Endodermal cell (in vitro differentiated cells): ENCODE measurements around the gene PPFIA2. TPM values are rescaled to one million over a fixed set of nuclear protein-coding genes. Genes with fewer than 3 reads are reported as not detected.

Experiments
- DNase-seq: peaks from one replicate; pipeline ENCODE4 v3.0.0-alpha.2; 2017
- H3K27ac ChIP-seq: 2 replicates; pipeline ENCODE4 v1.5.1; 2013; ENCODE audit warnings: mild to moderate bottlenecking, low read depth, low read length, moderate library complexity
- H3K27me3 ChIP-seq: 2 replicates; pipeline ENCODE4 v1.6.1; 2013; ENCODE audit warnings: mild to moderate bottlenecking, low read length, moderate library complexity; ENCODE audit not compliant: insufficient read depth, control insufficient read depth, poor library complexity, severe bottlenecking
- H3K36me3 ChIP-seq: 2 replicates; pipeline ENCODE4 v1.7.0; 2013; ENCODE audit warnings: mild to moderate bottlenecking, low read length, moderate library complexity; ENCODE audit not compliant: control insufficient read depth, insufficient read depth
- H3K4me1 ChIP-seq: one replicate; pipeline ENCODE4 v1.7.0; 2013; ENCODE audit warnings: low read length; ENCODE audit not compliant: control insufficient read depth, insufficient read depth
- H3K4me3 ChIP-seq: 2 replicates; pipeline ENCODE4 v1.5.1; 2013; ENCODE audit warnings: mild to moderate bottlenecking, low read length, moderate library complexity
- H3K9ac ChIP-seq: 2 replicates; pipeline ENCODE4 v1.6.1; 2013; ENCODE audit warnings: mild to moderate bottlenecking, low read length, moderate library complexity; ENCODE audit not compliant: poor library complexity, severe bottlenecking; ENCODE audit errors: extremely low read depth
- H3K9me3 ChIP-seq: 2 replicates; pipeline ENCODE4 v1.6.1; 2013; ENCODE audit warnings: mild to moderate bottlenecking, low read length, moderate library complexity; ENCODE audit not compliant: control insufficient read depth
- H3K27ac Mint-ChIP-seq: 2 replicates; pipeline ENCODE4 v1.8.0; 2020; ENCODE audit warnings: mixed read lengths
- H3K27me3 Mint-ChIP-seq: 2 replicates; pipeline ENCODE4 v1.8.0; 2021; ENCODE audit warnings: mild to moderate bottlenecking, mixed read lengths; ENCODE audit not compliant: insufficient read depth
- H3K36me3 Mint-ChIP-seq: 2 replicates; pipeline ENCODE4 v1.8.0; 2020; ENCODE audit warnings: low read depth, mixed read lengths
- H3K4me1 Mint-ChIP-seq: 2 replicates; pipeline ENCODE4 v1.8.0; 2020; ENCODE audit warnings: mixed read lengths
- H3K4me3 Mint-ChIP-seq: 2 replicates; pipeline ENCODE4 v1.8.0; 2020; ENCODE audit warnings: mild to moderate bottlenecking, moderate library complexity, mixed read lengths
- H3K9me3 Mint-ChIP-seq: 2 replicates; pipeline ENCODE4 v1.8.0; 2020; ENCODE audit warnings: mild to moderate bottlenecking, mixed read lengths
- WGBS, 2 experiments: methylation state at CpG; one replicate each; pipeline versions ENCODE4 v1.1.5 to v1.1.7; 2013; ENCODE audit warnings: missing lambda C conversion rate in 2 of 2, mixed read lengths in 1 of 2; ENCODE audit not compliant: insufficient coverage in 1 of 2, insufficient read length in 1 of 2; 5-methylcytosine and 5-hydroxymethylcytosine counted together
- total RNA-seq, 2 donors: library from RNA; stranded (reverse); fragmentation: NEBNext Ultra II Directional in 1 of 2; extraction: Animal tissue kit (Norgen Biotek cat#: 25700) in 1 of 2; gene quantifications; 2 replicates in 1 of 2; 3 replicates in 1 of 2; pipeline ENCODE4 v1.2.1, GENCODE V29; 2021
- TF ChIP-seq, protein P1 (sequence below): fragments of 200-600 bp; sonication (generic); conservative IDR thresholded peaks from 2 replicates; pipeline ENCODE4 v1.5.0; 2021; ENCODE audit warnings: antibody characterized with exemption, mild to moderate bottlenecking

PPFIA2 gene
- total RNA-seq, 2 donors from 2014 or later: 1.2 TPM; not detected in 1

DNA sequence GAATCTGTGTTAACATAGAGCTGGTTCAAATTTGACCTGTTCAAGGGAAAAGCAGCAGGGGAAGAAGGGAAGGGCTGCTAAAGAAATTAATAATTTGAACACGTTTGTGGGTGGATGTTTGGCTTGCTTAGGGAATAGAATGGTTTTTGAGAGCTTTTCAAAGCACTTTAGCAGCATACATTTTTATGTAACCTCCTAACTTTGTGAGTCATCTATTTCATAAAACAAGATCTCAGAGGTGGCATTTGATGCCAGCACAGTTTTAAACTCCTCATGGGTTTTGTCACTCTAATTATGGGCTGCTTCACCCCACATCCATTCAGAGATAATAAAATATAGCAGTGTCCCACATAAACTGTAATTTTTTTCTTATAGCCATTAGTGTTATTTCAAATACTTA is 537.5 kb downstream of the PPFIA2 start:
- Histone ChIP-seq H3K36me3 (peaks cover 16% of the 10 kb centered on the region), H3K27me3 (no peaks in the 10 kb centered on the region), H3K4me1 (no peaks in the 10 kb centered on the region), H3K9me3 (no peaks in the 10 kb centered on the region), H3K9ac (no peak overlapping the region), H3K4me3 (no peak overlapping the region), H3K27ac (no peak overlapping the region)
- TF ChIP-seq, protein P1, sequence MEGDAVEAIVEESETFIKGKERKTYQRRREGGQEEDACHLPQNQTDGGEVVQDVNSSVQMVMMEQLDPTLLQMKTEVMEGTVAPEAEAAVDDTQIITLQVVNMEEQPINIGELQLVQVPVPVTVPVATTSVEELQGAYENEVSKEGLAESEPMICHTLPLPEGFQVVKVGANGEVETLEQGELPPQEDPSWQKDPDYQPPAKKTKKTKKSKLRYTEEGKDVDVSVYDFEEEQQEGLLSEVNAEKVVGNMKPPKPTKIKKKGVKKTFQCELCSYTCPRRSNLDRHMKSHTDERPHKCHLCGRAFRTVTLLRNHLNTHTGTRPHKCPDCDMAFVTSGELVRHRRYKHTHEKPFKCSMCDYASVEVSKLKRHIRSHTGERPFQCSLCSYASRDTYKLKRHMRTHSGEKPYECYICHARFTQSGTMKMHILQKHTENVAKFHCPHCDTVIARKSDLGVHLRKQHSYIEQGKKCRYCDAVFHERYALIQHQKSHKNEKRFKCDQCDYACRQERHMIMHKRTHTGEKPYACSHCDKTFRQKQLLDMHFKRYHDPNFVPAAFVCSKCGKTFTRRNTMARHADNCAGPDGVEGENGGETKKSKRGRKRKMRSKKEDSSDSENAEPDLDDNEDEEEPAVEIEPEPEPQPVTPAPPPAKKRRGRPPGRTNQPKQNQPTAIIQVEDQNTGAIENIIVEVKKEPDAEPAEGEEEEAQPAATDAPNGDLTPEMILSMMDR: no peak
- Mint-ChIP-seq H3K36me3 (peaks cover 2% of the 10 kb centered on the region), H3K27me3 (no peaks in the 10 kb centered on the region), H3K4me1 (peaks cover 10% of the 10 kb centered on the region), H3K4me3 (no peak overlapping the region), H3K27ac (no peak overlapping the region), H3K9me3 (no peaks in the 10 kb centered on the region)
- no CpG with 5 or more reads among the region's 1 CpG for WGBS, 2 experiments
- DNase-seq: no peak

DNA sequence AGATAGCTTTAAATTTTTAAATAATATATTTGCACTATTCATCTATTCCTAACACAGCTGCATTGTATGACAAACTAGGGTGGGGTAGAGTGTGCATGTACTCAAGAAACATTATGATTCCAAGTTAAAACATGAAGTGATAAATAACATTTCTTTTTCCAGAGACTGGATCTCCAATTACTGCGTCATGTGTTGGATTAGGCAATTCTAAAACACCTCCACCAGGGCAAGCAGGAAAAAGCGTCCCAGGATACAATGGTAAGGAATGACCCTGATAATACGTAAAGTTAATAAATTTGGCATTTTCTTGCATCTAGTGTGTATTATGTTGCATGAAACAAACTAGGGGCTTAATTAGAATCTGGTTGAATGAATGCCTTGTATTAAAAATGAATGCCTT is 542.4 kb downstream of the PPFIA2 start:
- no peaks in the 10 kb centered on the region for H3K9me3 Mint-ChIP-seq
- H3K27me3 Mint-ChIP-seq: no peaks in the 10 kb centered on the region

DNA sequence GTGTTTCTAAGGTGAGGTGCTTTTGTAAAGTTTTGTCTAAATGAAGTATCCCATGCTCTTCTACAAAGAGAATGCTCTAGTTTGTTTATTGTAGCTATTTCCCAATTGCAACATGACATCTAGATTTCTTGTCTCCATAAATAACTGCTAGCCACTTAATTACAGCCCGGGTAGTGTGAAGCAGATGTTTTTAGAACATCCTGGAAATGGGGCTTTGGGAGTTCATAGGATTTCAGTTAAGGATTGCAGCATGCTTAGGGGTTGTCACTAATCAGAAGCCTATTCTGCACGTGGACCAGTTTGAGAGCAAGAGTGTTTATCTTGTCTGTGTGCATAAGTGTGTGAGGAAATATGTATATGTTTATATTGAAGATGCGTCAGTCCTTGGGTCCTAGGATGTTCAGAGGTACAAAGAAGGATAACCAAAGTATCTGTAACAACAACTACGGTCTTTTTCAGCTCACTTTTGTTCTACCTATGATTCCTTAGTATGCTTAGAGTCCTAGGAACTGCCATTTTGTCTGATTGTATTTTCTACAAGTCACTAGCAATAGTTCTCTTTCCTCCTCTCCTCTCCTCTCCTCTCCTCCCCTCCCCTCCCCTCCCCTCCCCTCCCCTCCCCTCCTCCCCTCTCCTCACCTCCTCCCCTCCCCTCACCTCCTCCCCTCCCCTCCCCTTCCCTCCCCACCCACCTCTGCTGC is 546.0 kb downstream of the PPFIA2 start:
- no peaks in the 10 kb centered on the region for H3K27me3 Mint-ChIP-seq
- H3K9me3 Mint-ChIP-seq: no peaks in the 10 kb centered on the region
- WGBS, 2 experiments: 92% methylated on average over 2 to 4 of the region's 4 CpGs

More for the DNA sequence above, 542.4 kb downstream of the PPFIA2 start:
- no peaks in the 10 kb centered on the region for H3K27me3 ChIP-seq
- no peak overlapping the region for H3K27ac ChIP-seq
- H3K36me3 Mint-ChIP-seq: peaks cover 2% of the 10 kb centered on the region
- WGBS, 2 experiments: 96 to 97% methylated on average over 3 of the region's 3 CpGs
- TF ChIP-seq, protein P1: no peak
- H3K27ac Mint-ChIP-seq: no peak overlapping the region
- H3K9me3 ChIP-seq: no peaks in the 10 kb centered on the region
- H3K9ac ChIP-seq: no peak overlapping the region
- DNase-seq: no peak
- peaks cover 12% of the 10 kb centered on the region for H3K36me3 ChIP-seq
- no peak overlapping the region for H3K4me3 Mint-ChIP-seq
- no peaks in the 10 kb centered on the region for H3K4me1 ChIP-seq
- H3K4me1 Mint-ChIP-seq: peaks cover 8% of the 10 kb centered on the region
- no peak overlapping the region for H3K4me3 ChIP-seq

More for the DNA sequence above, 546.0 kb downstream of the PPFIA2 start:
- no peak for DNase-seq
- no peak overlapping the region for H3K4me3 Mint-ChIP-seq
- Histone ChIP-seq H3K27me3 (no peaks in the 10 kb centered on the region), H3K36me3 (peaks cover 3% of the 10 kb centered on the region), H3K9ac (no peak overlapping the region), H3K9me3 (no peaks in the 10 kb centered on the region), H3K4me1 (peaks cover 2% of the 10 kb centered on the region), H3K27ac (no peak overlapping the region), H3K4me3 (no peak overlapping the region)
- TF ChIP-seq, protein P1: no peak
- H3K36me3 Mint-ChIP-seq: no peaks in the 10 kb centered on the region
- no peak overlapping the region for H3K27ac Mint-ChIP-seq
- peaks cover 33% of the 10 kb centered on the region for H3K4me1 Mint-ChIP-seq
